Measurements from ENCODE around the gene FOLR1.

- TF ChIP-seq CTCF (IDR thresholded peaks at IDR 0.05; ENCODE audit: low read length) (no peak), EZH2 (IDR thresholded peaks at IDR 0.05; ENCODE audit: borderline replicate concordance, low read length) (no peak)
Observed at GRCh38 chr11:72173291-72173690, 18.6 kb upstream of the FOLR1 start.
